Measurements from ENCODE around the gene SEPTIN5. TPM values are rescaled to one million over a fixed set of nuclear protein-coding genes. Genes with fewer than 3 reads are reported as not detected.
A peak's percentile ranks its signal among the peaks of the same experiment; 100 is the strongest.

Gene SEPTIN5
- polyA plus RNA-seq, 4 donors, result 2.2 to 10.2 (median 6.1) TPM

DNA sequence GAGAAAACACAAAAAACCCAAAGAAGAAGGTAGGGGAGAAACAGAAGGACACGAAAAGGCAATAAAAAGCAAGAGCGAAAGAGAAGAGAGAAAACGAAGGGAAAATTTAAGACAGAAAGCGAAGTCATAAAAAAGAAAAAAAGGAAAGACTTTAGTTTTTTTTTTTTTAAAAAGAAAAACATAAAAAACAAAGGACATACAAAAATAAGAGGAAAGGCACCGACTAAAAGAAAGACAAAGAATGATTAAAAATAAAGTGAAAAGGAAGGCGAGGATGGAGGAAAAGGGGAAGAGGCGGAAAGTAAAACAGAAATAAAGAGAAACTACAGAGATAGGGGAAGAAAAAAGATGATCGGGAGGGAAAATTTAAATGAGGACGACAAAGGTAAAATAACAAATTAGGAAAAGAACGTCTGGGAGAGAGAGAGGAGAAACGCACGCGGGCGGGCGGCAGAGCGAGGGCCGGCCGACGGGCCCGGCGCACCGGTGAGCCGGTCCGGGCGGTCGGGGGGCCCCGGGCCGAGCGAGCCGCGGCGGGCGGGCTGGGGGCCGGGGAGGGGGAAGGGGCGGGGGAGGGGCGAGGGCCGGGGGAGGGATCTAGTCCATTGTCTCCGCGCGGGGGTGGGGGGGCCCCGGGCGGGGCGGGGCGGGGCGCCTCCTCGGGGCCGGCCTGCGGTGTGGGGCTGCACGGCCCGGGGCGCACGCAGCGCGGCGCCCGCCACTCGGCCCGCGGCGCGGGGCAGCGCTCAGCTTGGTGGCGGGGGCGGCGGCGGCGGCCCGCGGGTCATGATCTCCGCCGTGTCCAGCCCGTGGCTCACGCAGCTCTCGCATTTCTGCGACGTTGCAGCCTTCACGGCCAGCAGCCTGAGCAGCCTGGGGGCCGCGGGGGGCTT, 46.0 kb downstream of the SEPTIN5 start, which contains the start of gene TBX1:
Gene TBX1, plus strand, starts transcription at position 721 of the 893 bp plus-strand sequence. Its CDS starts 66 bp downstream, at position 787.
- no peak for DNase-seq
- WGBS, 3 donors, result 2 to 10% (median 9%) methylated on average over 20 to 62 of the region's 79 CpGs
- Histone ChIP-seq H3K4me3 (ENCODE audit: low read depth in 1 of 3, low read length in 3 of 3) (peak within 1 kb of the TSS in 1 of 3 donors; percentile 43), H3K27ac (ENCODE audit: low read depth in 1 of 3, low read length in 2 of 3) (no peak within 1 kb of the TSS), H3K36me3 (ENCODE audit: control insufficient read depth in 3 of 3, insufficient read depth in 2 of 3, low read depth in 1 of 3, low read length in 3 of 3) (no peaks in the 10 kb centered on the region), H3K9me3 (ENCODE audit: control insufficient read depth in 2 of 2, insufficient read depth in 1 of 2, low read depth in 1 of 2, low read length in 1 of 2) (no peaks in the 10 kb centered on the region), H3K4me1 (ENCODE audit: control insufficient read depth in 3 of 3, insufficient read depth in 2 of 3, low read depth in 1 of 3, low read length in 2 of 3) (peaks cover 0 to 8% (median 4%) of the 10 kb centered on the region in 3 donors), H3K27me3 (ENCODE audit: control insufficient read depth in 3 of 3, insufficient read depth in 3 of 3, low read length in 3 of 3) (peaks cover 40 to 90% (median 58%) of the 10 kb centered on the region in 3 donors)
- FAIRE-seq, result no peak

DNA sequence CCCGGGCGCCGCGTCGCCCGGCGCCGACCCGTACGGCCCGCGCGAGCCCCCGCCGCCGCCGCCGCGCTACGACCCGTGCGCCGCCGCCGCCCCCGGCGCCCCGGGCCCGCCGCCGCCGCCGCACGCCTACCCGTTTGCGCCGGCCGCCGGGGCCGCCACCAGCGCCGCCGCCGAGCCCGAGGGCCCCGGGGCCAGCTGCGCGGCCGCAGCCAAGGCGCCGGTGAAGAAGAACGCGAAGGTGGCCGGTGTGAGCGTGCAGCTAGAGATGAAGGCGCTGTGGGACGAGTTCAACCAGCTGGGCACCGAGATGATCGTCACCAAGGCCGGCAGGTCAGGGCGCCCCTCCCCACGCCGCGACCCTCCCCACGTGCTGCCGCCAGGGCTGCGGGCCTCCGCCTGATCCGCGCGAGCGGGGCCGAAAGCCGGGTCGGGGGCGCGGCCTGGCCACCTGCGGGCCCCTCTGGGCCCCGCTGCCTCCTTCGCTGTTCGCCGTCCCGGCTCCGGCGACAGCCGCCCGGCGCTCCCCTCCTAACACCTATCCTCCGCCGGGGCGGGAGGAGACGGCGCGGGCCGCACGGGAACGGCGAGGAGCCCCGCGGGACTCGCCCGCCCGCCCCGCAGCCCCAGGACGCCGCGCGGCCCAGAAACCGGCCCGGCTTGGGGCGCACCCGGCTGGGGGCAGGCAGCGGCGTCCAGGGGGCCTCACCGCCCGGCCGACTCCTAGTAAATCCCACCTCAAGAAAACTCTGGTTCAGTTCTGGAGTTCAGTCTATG, 46.8 kb downstream of the SEPTIN5 start:
- H3K27me3 ChIP-seq (ENCODE audit: control insufficient read depth in 3 of 3, insufficient read depth in 3 of 3, low read length in 3 of 3), result peaks cover 40 to 86% (median 55%) of the 10 kb centered on the region in 3 donors
- no peak for DNase-seq
- H3K9me3 ChIP-seq (ENCODE audit: control insufficient read depth in 2 of 2, insufficient read depth in 1 of 2, low read depth in 1 of 2, low read length in 1 of 2), result no peaks in the 10 kb centered on the region
- WGBS, 3 donors, result 3 to 8% (median 5%) methylated on average over 64 to 117 of the region's 117 CpGs
- H3K27ac ChIP-seq (ENCODE audit: low read depth in 1 of 3, low read length in 2 of 3), result no peak overlapping the region
- H3K4me1 ChIP-seq (ENCODE audit: control insufficient read depth in 3 of 3, insufficient read depth in 2 of 3, low read depth in 1 of 3, low read length in 2 of 3), result peaks cover 0 to 11% (median 4%) of the 10 kb centered on the region in 3 donors
- no peak for FAIRE-seq
- no peaks in the 10 kb centered on the region for H3K36me3 ChIP-seq (ENCODE audit: control insufficient read depth in 3 of 3, insufficient read depth in 2 of 3, low read depth in 1 of 3, low read length in 3 of 3)
- peak overlapping the region in 1 of 3 donors; percentile 43 for H3K4me3 ChIP-seq (ENCODE audit: low read depth in 1 of 3, low read length in 3 of 3)

DNA sequence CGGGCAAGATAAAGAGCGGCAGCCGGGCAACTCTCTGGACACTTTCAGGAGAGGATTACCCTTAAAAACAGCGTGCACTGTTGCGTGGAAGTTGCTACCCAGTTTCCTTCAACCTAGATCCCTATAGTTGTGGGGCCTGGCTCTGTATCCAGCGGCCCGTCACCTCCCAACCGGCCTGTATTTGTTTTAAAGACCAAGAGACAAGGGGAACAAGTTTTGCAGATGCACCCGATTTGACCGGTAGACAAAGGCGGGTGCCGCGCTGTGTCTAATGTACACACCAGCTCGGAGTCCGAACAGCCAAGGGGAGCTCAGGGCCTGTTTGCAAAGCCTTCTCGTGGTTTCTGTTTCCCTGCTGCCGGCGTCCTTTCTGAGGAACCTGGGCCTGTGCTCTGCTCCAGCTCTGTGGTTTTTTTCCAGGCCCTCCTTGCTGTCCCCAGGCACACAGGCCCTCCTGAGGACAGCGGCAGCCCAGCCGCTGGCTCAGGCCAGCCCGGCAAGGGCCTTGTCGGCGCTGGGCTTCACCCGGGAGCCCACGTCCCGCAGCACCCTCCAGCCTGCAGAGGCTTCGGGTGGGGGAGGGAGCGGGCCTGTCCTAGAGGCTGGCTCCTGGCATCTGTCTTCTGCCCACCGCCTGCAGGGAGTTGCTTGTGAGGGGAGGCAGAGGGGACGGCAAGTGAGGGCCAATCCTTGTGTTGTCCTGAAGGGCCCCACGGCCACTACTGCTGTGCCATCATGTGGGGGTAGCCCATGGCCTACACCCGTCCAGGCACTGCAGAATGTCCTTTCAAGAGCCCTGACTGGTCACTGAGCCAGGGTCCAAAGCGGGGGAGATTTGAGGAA, 47.6 kb downstream of the SEPTIN5 start:
- H3K27me3 ChIP-seq (ENCODE audit: control insufficient read depth in 3 of 3, insufficient read depth in 3 of 3, low read length in 3 of 3), result peaks cover 40 to 82% (median 50%) of the 10 kb centered on the region in 3 donors

DNA sequence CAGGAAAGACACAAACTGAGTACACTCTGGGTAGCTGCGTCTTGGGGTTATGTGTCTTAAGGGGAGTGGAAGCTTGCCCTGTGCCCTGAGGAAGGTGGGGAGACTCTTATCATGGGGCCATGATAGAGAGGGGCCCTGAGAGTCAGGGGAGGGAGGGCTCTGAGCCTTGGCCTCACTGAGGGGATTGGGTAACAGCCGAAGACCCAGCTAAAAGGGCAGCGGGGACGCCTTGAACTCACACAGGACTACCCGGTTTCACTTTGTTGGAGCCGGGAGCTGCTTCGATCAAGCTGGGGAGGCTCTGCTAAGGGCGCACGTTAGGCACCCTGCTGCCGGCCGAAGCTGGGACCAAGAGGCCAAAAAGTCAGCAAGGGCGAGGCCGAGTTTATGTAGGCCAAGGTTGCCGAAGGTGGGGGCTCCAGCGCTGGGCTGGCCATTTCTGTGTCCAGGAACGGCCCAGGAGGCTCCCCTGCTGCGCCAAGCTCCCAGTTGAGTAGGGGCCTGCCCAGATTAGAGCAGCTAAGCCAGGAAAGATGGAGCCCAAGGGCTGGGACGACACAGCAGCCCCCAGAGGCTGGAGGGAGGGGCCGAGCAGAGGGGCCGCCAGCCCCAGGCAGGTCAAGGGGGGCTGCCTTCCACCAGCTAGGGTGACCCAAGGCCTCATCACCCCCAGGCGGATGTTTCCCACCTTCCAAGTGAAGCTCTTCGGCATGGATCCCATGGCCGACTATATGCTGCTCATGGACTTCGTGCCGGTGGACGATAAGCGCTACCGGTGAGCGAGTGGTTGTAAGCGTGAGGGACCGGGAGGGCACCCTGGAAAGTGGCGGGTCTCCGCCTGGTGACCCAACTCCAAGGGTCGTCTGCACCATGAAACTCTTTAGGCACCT, 48.5 kb downstream of the SEPTIN5 start:
- H3K27me3 ChIP-seq (ENCODE audit: control insufficient read depth in 3 of 3, insufficient read depth in 3 of 3, low read length in 3 of 3), result peaks cover 40 to 82% (median 51%) of the 10 kb centered on the region in 3 donors

More for the DNA sequence above, 47.6 kb downstream of the SEPTIN5 start:
- no peak for FAIRE-seq
- H3K27ac ChIP-seq (ENCODE audit: low read depth in 1 of 3, low read length in 2 of 3), result no peak overlapping the region
- no peaks in the 10 kb centered on the region for H3K9me3 ChIP-seq (ENCODE audit: control insufficient read depth in 2 of 2, insufficient read depth in 1 of 2, low read depth in 1 of 2, low read length in 1 of 2)
- WGBS, 3 donors, result 47 to 63% (median 59%) methylated on average over 33 of the region's 33 CpGs
- peaks cover 0 to 13% (median 4%) of the 10 kb centered on the region in 3 donors for H3K4me1 ChIP-seq (ENCODE audit: control insufficient read depth in 3 of 3, insufficient read depth in 2 of 3, low read depth in 1 of 3, low read length in 2 of 3)
- DNase-seq, result peak in 1 of 2 donors; percentile 36
- no peaks in the 10 kb centered on the region for H3K36me3 ChIP-seq (ENCODE audit: control insufficient read depth in 3 of 3, insufficient read depth in 2 of 3, low read depth in 1 of 3, low read length in 3 of 3)
- H3K4me3 ChIP-seq (ENCODE audit: low read depth in 1 of 3, low read length in 3 of 3), result peak overlapping the region in 1 of 3 donors; percentile 43

DNA sequence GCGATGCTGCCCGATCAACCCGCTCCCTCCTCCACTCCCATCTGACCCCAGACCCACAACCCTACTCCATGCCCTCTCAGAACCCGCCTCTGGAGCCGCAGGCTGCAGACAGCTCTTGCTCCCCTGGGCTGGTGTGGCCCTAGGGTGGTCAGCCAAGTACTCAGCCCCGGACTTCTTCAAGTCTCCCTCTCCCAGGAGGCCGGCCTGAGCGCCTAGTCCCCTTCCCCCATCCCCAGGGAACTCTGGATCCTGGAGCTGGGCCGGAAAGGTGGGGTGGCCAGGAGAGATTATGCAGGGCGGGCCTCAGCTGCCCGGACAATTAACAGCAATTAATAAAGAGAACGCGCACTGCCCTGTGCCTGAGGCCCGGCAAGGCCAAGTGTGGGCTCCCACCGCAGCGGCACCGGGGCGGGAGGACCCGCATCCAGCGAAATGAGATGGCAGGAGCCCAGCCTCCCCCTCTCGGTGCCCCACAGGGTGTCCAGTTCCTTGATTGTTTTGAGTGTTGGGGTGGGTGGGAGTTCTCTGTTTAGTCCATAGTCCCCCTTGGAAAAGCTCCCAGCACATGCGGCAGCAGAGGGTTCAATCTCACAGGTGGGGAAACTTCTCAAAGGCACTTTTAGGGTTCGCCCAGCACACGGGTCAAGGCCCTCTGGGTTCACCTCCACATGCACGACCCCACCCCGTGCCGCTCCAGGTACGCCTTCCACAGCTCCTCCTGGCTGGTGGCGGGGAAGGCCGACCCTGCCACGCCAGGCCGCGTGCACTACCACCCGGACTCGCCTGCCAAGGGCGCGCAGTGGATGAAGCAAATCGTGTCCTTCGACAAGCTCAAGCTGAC, 49.4 kb downstream of the SEPTIN5 start:
- Histone ChIP-seq H3K27ac (ENCODE audit: low read depth in 1 of 3, low read length in 2 of 3) (no peak overlapping the region), H3K9me3 (ENCODE audit: control insufficient read depth in 2 of 2, insufficient read depth in 1 of 2, low read depth in 1 of 2, low read length in 1 of 2) (no peaks in the 10 kb centered on the region), H3K4me3 (ENCODE audit: low read depth in 1 of 3, low read length in 3 of 3) (no peak overlapping the region), H3K36me3 (ENCODE audit: control insufficient read depth in 3 of 3, insufficient read depth in 2 of 3, low read depth in 1 of 3, low read length in 3 of 3) (no peaks in the 10 kb centered on the region), H3K4me1 (ENCODE audit: control insufficient read depth in 3 of 3, insufficient read depth in 2 of 3, low read depth in 1 of 3, low read length in 2 of 3) (peaks cover 0 to 11% (median 4%) of the 10 kb centered on the region in 3 donors), H3K27me3 (ENCODE audit: control insufficient read depth in 3 of 3, insufficient read depth in 3 of 3, low read length in 3 of 3) (peaks cover 33 to 83% (median 56%) of the 10 kb centered on the region in 3 donors)
- DNase-seq (peak in 1 of 2 donors; percentile 20), FAIRE-seq (no peak)
- 39 to 56% (median 42%) methylated on average over 38 to 39 of the region's 39 CpGs for WGBS, 3 donors

More for the DNA sequence above, 48.5 kb downstream of the SEPTIN5 start:
- Histone ChIP-seq H3K36me3 (ENCODE audit: control insufficient read depth in 3 of 3, insufficient read depth in 2 of 3, low read depth in 1 of 3, low read length in 3 of 3) (no peaks in the 10 kb centered on the region), H3K4me1 (ENCODE audit: control insufficient read depth in 3 of 3, insufficient read depth in 2 of 3, low read depth in 1 of 3, low read length in 2 of 3) (peaks cover 0 to 11% (median 4%) of the 10 kb centered on the region in 3 donors), H3K4me3 (ENCODE audit: low read depth in 1 of 3, low read length in 3 of 3) (no peak overlapping the region), H3K9me3 (ENCODE audit: control insufficient read depth in 2 of 2, insufficient read depth in 1 of 2, low read depth in 1 of 2, low read length in 1 of 2) (no peaks in the 10 kb centered on the region), H3K27ac (ENCODE audit: low read depth in 1 of 3, low read length in 2 of 3) (no peak overlapping the region)
- FAIRE-seq, result no peak
- DNase-seq, result peak in 1 of 2 donors; percentile 30
- 46 to 64% (median 61%) methylated on average over 31 to 34 of the region's 34 CpGs for WGBS, 3 donors

DNA sequence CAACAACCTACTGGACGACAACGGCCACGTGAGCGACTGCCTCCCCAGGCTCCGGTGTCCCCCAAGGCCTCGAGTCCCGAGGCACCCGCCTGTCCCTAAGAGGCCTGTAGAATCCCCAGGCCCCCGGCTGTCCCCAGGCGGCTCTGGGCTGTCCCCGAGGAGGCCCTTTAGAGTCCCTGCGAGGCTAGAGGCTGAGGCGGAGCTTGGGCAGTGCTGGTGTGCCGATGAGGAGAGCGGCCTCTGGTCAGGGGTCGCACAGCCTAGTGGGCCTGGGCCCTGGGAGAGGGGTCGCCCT, 49.9 kb downstream of the SEPTIN5 start:
- H3K4me1 ChIP-seq (ENCODE audit: control insufficient read depth in 3 of 3, insufficient read depth in 2 of 3, low read depth in 1 of 3, low read length in 2 of 3), result peaks cover 0 to 11% (median 4%) of the 10 kb centered on the region in 3 donors
- H3K27ac ChIP-seq (ENCODE audit: low read depth in 1 of 3, low read length in 2 of 3), result no peak overlapping the region
- DNase-seq (no peak), FAIRE-seq (no peak)
- 59 to 70% (median 60%) methylated on average over 11 to 17 of the region's 17 CpGs for WGBS, 3 donors
- H3K36me3 ChIP-seq (ENCODE audit: control insufficient read depth in 3 of 3, insufficient read depth in 2 of 3, low read depth in 1 of 3, low read length in 3 of 3), result no peaks in the 10 kb centered on the region
- peaks cover 28 to 83% (median 54%) of the 10 kb centered on the region in 3 donors for H3K27me3 ChIP-seq (ENCODE audit: control insufficient read depth in 3 of 3, insufficient read depth in 3 of 3, low read length in 3 of 3)
- H3K9me3 ChIP-seq (ENCODE audit: control insufficient read depth in 2 of 2, insufficient read depth in 1 of 2, low read depth in 1 of 2, low read length in 1 of 2), result no peaks in the 10 kb centered on the region
- no peak overlapping the region for H3K4me3 ChIP-seq (ENCODE audit: low read depth in 1 of 3, low read length in 3 of 3)

All from small intestine (tissue), 7 donors.